DMS153 treated with DMSO at 0.1 percent for 48 hours (cell line): ENCODE measurements around the gene GSG1L.

Experiments
- DNase-seq: peaks from one replicate; lab custom pipeline; 2025; ENCODE audit not compliant: unreplicated experiment; lab: John Stamatoyannopoulos, UW

The GSG1L gene

DNA sequence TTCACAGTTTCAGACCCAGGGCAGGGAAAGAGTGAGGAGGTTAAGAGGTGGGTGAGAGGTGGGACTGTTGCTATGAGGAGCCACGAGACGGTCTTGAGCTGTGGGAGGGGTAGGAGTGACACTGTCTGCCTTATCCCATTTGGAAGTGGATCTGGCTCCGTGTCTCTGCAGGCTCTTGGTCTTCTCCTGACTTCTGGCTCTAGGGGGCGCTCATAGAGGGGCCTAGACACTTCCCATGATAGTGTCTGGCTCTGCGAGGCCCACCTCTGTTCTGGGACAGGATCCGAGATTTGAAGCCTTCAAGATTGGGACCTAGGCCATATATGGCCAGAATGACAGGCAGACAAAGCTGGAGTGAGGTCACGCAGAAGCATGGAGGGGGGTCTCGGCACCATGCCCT, 204.5 kb downstream of the GSG1L start:
- no peak for DNase-seq

DNA sequence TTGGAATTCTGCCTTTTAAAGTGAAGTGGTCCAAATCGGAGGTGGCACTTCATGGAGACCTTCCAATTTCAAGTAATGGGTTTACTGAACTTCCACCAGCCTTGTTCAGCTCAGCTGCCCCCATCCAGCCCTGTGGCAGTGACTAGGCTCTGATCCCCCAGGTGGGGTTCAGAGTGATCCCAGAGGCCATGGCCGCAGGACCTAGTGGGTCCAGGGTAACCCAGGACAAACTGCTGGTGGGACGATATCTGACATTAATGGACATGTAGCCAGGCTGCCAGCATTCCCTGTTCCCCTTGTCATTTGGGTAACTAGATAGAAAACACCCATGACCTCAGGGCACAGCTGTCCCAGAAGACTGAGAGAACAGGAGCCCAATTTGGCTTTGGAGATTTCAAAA, 209.9 kb downstream of the GSG1L start:
- DNase-seq: no peak

DNA sequence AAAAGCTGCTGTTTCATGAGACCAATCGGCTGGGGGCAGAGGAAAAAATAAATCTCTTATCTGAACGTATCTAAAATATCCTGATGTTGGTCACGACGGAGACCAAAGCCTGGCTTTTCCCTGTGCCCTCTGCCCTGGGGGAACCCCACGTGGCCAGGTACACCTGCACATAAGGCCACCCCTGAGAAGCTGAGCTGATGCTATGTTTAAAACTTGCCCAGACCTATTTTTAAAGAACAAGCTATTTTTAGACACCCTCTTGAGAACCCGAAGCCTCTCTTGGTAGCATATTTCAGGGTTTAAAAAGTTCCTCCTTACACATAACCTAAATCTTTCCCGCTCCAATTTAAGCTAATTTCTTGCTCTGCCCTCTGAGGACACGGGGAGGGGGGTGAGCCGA, 210.4 kb downstream of the GSG1L start:
- no peak for DNase-seq

DNA sequence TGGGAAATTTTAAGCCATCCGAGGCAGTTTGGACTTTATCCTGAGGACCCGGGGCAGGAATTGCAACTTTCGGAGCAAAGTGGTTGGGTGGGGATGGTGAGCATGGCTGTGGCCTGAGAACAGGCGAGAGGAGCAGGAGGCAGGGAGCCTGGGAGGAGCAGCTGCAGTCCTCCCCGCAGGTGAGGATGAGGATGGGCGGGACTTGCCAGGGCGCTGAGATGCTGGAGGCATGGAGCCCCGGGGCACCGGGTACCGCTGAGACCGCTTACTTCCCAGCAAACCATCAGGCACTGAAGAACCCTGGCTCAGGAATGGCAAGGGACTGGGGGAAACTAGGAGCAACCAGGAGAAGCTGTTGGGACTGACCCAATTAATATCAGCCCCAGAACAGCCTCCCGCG, 210.8 kb downstream of the GSG1L start:
- DNase-seq: no peak

DNA sequence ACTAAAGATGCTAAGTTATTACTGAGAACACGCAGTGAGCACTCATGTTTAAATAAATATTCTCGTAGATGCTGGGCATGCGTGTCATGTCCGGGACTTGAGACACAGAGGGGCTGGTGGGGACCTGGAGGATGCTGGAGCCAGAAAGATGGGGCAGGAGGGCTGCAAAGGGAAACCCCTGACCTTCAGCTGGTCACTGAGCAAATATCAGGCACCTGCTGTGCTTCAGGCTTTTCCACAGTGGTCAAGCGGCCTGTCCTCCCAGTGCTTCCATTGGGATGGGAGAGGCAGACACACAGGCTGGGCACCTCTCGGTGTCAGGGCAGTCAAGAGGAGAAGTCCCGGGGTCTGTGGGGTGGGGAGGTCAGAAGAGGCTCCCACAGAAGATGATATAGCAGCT, 211.4 kb downstream of the GSG1L start:
- no peak for DNase-seq

DNA sequence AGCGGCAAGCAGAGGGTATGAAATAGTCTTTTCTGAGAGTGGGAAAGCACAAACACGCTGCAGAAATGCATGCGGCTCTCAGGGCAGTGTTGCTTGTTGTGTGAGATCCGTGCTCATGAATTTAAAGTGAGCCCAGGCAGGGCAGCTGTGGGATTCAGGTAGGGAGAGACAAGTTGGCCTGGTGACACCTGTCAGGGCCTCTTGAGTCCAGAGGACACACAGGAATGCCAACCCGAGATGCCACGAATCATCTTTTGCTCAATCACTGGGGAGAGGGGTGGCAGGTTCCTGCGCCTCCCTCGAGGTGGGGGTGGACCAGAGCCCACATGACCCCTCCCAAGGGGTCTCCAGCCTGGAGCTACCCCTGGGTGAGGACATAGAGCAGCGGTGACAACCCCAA, 211.9 kb downstream of the GSG1L start:
- DNase-seq: no peak

DNA sequence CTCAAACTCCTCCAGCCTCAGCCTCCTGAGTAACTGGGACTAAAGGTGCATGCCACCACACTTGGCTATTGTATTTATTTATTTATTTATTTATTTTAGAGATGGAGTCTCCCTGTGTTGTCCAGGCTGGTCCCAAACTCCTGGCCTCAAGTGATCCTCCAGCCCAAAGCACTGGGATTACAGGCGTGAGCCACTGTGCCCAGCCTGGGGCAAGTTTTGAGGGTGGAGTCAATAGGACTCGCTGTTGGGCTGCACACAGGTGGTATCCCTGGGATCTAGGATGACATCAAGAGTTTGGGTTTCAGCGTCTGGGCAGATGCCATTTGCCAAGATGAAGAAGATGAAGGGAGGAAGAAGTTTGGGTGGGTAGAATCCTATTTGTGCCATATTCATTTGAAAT, 213.9 kb downstream of the GSG1L start:
- no peak for DNase-seq

DNA sequence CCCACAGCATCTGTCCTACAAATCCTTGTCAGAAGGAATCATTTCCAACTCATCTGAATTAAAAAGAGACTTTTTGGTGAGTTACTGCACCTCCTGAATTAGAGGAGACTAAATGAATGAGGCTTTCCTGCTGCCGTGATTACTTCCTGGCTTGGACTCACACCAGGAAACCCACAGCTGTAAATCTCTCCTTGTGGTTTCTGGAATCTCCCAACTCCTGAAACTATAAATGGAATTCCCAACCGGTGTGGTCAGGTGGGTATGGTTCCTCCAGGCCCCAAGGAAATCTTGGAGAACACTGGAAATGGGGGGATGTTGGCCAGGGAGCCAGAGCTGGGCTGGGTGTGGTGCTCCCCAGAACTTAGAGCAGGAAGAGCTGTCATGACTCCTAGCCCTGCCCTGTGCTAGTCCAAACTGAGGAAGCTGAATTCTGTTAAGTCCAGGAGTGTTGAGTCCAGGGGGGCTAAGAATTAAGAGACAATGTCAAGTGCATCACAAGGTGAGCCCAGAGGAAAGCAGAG, 216.4 kb downstream of the GSG1L start:
- DNase-seq: no peak

DNA sequence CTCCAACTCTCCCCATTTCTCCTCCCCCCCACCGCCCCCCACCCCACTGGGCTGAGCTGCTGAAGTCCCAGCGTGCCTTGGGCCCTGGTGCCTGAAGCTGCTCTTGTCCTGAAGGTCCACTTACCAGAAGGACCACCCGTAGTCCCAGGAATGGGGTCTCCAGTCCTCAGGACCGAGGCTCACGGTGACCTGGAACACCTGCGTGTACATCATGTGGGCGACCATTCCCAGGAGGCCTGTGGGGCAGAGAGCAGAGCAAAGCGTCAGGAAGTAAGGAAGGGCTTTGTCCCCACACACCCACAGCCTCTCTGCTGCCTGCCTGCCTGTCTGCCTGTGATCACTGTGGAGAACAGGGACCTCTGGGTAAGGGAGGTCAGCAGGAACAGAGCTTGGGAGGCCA, 218.7 kb downstream of the GSG1L start:
- no peak for DNase-seq

DNA sequence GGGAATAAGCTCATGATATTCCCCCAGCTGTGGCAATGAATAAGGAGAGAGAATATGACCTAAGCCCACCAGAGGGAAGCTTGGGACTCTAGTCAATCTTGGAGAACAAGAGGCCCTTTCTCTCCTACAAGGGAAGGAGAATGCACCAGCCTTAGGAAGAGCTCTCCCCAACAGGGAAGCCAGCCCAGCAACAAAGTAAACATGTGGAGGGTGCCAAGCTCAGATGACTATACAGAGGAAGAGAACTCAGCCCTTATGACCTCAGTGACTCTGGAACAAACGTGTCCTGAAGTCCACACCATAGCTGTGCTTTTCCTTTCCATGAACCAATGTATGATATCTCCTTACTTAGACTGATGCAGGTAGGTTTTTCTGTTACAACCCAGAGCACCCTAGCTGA, 219.7 kb downstream of the GSG1L start:
- DNase-seq: no peak

DNA sequence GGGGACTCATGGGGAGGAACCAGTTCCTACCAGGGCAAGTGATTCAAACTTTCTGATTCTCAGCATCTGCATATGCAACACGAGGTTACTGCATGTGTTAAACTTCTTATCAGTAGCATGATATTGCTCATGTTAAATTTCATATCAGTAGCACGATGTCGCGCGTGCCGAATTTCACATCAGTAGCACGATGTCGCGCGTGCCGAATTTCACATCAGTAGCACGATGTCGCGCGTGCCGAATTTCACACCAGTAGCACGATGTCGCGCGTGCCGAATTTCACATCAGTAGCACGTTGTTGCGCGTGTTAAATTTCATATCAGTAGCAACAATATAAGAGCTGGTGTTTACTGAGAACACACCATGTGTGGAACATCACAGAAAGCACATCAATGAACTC, 221.6 kb downstream of the GSG1L start:
- DNase-seq: no peak

DNA sequence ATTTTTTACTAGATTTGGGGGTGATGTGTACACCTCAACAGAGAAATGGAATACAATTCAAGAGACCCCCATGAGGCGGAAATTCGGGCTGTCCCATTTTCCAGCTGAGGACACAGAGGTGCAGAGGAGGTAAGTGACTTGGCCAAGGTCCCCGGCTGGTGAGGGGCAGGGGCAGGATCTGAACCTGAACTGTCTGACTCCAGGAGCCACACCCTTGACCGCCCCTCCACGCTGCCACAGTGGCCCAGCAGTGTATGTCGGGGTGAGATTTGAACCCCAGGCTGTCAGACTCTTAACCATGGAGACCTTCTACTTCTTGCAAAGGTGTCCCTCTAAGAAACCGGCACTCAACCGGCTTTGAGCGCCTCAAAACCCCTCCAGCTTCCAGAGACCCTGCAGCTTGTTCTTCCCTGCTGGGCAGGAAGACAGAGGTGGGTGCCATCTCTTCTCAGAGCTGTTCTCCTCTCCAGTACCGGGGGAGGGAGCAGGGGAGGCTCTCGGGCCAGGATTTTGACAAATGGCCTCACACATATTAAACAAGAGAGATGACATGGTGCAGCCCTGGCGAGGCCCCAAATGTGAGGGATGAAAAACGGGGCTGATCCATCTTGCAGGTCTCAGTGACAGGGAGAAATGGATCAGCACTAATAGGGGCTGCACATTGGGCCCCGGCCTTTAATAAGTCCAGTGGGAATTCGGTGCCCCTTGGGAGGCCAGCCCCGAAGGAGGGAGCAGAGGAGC, 222.3 kb downstream of the GSG1L start:
- DNase-seq: no peak

DNA sequence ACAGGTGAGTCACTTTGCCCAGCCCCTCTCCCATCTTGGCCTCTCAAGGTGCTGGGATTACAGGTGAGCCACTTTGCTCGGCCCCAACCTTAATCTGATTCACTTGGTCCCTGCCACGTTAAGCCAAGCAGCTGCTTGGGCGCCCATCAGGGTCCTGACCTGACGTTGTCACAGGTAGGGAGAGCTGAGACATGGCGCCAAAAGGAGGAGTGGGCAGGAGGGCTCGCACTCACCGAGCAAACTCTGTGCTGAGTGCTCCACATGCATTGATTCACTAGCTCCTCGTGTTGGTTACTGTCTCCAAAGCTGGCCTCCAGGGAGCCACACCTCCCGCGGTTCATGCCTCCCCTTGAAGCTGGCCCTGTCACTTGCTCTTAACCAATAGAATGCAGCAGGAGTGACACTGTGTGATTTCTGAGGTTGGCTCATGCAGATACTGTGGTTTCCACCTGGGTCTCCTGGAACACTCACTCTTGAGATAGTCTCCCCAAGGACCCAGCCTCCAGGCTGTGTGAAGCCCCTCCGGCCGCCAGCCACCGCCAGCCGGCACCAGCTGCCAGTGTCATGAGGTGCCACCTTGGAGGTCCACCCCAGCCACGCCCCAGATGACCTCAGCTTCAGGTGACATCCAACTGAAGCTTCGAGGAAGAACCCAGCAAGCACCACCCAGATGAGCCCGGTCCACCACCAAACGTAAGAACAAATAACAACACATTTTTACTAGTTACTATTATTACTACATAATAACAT, 223.0 kb downstream of the GSG1L start:
- no peak for DNase-seq

DNA sequence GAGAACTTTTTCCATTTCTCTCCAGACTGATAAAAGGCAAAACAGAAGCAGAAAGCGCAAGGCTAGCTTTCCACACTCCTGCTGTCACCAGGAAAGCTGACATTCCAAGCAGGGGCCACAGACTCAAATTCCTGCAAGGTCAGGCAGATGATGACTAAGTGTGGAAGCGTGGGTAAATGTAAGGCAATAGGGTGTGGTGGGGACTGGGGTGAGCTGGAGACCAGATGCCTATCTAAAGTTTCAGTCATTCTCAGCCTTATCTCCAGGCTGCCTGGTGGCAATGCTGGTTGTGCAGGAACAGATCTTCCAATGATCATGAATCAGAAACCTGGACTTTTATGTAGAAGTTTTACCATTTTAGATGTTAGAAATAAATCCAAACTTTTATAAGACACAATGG, 224.1 kb downstream of the GSG1L start:
- no peak for DNase-seq

DNA sequence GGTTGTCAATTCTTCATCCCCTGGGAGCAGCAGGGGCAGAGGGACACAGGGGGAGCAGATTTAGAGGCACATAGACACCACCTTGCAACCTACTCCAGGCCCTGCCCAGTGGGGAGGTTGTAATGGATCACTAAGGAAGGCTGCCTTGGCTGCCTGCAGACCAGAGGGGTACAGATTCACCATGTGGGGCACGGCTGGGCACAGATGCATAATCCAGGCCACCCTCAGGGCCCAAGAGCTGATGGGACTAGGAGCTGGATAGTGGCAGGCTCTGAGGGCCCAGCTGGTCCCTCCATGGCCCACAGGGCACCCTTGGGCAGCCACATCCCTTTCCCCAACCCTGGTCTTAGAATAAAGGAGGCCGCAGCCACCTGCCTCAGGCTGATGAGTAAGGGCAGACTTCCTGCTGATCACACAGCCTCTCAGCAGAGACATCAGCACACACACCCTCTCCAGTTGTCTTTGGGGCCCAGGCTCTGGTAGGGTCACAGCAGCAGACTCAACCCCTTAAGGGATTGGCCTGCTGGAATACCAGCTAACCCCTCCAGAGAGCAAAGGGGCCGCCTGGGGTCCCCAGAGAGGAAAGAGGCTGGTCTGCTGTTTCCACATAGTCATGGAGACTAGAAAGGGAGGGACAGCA, 224.9 kb downstream of the GSG1L start:
- DNase-seq: no peak

DNA sequence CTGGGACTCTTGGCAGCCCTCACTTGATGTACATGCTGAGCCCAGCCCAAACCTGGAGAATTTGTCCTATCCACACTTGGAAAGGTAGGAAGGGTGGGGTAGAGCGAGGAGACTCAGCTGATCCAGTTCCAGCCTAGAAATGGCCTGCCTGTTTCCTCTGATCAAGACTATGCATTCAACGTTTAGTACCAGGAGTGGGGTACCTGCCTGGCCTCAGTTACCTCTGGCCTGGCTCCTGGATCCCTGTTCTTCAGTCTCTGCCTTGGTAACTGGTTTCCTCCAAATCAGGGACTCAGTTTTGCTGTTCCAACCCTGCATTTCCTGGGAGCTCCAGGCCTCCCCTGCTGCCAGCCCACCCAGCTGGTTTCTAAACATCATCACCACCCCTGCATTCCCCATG, 233.5 kb downstream of the GSG1L start:
- DNase-seq: no peak

DNA sequence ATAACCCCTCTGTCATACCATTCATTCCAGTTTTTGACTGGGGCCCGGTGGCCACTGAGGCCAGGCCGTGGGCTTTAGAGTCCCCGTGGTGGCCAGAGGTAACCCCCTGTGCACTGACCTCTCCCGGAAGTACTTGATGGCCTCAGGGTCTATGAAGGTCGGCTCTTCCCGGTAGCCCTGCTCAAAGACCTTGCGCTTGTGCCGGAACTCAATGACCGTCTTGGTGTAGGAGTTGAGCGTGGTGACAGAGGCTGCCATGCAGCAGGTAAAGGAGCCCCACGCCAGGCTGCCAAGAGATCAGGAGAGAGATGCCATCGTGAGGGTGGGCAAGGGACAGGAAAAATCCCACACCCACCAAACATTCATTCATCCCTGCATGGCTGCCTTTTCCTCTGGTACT, 234.8 kb downstream of the GSG1L start:
- DNase-seq: no peak

DNA sequence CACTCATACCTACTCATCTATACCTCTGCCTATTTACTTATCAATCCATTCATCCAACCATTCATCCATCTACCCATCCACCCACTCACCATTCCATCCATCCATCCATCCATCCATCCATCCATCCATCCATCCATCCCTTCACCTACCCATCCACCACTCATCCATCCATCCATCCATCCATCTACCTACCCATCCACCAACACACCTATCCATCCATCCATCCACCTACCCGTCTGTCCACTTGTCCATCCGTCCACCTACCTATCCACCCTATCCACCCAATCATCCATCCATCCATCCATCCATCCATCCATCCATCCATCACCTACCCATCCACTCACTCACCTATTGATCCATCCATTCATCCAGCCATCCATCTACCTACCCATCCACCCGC, 235.7 kb downstream of the GSG1L start:
- DNase-seq: no peak

DNA sequence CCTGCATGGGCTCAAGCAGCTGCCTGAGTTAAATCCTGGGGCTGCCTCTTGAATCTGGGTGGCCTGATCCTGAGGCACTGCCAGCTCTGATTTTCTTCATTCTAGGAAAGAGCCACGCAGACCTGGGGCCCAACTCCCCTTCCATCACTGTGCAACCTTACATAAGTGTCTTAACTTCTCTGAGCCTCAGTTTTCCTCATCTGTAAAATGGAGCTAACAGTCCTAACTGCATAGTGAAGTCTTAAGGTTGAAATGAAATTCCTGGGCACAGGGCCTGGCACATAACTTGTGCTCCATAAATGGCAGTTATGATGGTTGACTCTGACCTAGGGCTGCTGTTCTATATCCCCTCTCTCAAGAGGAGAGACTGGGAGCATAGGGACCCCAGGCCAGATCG, 236.6 kb downstream of the GSG1L start:
- DNase-seq: no peak

DNA sequence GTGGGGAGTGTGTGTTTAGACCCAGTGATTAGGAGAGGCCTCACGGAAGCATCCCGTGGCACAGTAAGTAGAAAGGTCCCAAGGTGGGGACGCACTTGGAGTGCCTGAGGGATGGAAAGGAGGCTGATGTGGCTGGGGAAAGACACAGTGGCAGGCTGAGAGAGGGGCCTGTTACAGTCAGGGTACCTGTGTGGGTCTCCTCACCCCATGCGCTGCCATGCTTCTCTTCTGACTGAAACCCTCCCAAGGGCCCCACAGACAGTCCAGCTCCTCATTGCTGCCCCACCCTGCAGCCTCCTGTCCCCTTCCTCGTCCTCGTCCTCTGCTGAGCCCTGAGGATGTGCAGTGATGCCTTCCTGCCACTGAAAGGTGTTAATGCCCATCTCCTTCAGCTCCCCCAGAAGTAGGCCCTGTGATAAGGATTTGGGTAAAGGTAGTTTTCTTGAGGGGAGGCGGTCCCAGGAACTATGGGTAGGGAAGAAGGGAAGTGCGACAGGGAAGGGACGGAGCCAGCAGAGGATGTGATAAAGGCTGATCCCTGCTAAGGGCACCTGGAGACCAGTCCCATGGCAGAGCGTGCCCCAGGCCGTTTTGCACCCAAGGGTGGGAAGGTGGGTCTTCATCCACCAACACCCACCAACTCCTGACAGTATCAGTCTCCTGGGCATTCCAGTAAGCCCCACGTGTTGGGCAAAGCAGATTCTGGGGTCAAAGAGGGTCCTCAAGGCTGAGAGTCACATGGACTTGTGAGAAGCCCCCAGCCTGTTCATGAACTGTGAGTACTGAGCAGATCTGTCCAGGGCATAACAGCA, 237.2 kb downstream of the GSG1L start:
- DNase-seq: no peak

DNA sequence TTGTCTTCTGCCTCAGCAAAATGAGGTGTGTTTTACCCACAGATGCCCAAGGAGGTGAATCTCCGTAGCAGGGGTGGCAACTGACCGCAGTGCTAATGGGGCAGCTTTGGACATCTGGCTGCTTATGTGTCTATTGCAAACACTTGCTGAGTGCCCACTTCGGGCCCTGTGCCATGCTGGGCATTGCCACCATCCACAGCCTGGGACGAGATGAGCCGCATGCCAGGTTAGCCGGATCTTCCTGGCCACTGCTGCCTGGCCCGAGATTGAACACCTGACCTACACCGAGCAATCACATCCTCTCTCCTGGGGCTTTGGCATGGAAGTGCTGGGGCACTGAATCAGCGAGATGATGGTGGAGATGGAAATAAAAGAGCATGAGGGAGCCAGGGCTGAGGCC, 238.7 kb downstream of the GSG1L start:
- no peak for DNase-seq
